ENCODE results near the gene PLXNA3.

DNA sequence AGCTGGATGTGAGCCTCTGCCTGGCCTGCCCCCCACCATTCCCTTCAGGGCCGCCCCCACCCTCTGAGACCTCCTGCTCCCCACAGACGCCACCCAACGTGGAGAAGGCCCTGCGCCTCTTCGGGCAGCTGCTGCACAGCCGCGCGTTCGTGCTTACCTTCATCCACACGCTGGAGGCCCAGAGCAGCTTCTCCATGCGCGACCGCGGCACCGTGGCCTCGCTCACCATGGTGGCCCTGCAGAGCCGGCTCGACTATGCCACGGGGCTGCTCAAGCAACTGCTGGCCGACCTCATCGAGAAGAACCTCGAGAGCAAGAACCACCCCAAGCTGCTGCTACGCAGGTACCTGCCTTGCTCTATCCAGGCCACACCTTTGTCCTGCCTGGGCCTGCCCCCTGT lies 10.1 kb downstream of the PLXNA3 start:
- no peak for TF ChIP-seq POLR2A (IDR thresholded peaks at IDR 0.05; ENCODE audit: extremely low read depth, insufficient read length)
- TF ChIP-seq, protein P1, sequence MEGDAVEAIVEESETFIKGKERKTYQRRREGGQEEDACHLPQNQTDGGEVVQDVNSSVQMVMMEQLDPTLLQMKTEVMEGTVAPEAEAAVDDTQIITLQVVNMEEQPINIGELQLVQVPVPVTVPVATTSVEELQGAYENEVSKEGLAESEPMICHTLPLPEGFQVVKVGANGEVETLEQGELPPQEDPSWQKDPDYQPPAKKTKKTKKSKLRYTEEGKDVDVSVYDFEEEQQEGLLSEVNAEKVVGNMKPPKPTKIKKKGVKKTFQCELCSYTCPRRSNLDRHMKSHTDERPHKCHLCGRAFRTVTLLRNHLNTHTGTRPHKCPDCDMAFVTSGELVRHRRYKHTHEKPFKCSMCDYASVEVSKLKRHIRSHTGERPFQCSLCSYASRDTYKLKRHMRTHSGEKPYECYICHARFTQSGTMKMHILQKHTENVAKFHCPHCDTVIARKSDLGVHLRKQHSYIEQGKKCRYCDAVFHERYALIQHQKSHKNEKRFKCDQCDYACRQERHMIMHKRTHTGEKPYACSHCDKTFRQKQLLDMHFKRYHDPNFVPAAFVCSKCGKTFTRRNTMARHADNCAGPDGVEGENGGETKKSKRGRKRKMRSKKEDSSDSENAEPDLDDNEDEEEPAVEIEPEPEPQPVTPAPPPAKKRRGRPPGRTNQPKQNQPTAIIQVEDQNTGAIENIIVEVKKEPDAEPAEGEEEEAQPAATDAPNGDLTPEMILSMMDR (IDR thresholded peaks at IDR 0.05; ENCODE audit: low read depth, low read length) = no peak
- TF ChIP-seq, protein P2, sequence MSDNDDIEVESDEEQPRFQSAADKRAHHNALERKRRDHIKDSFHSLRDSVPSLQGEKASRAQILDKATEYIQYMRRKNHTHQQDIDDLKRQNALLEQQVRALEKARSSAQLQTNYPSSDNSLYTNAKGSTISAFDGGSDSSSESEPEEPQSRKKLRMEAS (IDR thresholded peaks at IDR 0.05; ENCODE audit: low read depth, low read length) = no peak

Data from NB4 (cell line).